ENCODE measurements around the gene RPL15. TPM values are rescaled to one million over a fixed set of nuclear protein-coding genes. Genes with fewer than 3 reads are reported as not detected.
"Not testable (repeated sequence)": the region's sequence is repeated elsewhere in the genome, so short reads cannot be mapped to it uniquely, and the experiment has no call there.

RPL15 gene
- total RNA-seq: 1,000 to 10,000 TPM; 2,157 to 2,530 TPM

DNA sequence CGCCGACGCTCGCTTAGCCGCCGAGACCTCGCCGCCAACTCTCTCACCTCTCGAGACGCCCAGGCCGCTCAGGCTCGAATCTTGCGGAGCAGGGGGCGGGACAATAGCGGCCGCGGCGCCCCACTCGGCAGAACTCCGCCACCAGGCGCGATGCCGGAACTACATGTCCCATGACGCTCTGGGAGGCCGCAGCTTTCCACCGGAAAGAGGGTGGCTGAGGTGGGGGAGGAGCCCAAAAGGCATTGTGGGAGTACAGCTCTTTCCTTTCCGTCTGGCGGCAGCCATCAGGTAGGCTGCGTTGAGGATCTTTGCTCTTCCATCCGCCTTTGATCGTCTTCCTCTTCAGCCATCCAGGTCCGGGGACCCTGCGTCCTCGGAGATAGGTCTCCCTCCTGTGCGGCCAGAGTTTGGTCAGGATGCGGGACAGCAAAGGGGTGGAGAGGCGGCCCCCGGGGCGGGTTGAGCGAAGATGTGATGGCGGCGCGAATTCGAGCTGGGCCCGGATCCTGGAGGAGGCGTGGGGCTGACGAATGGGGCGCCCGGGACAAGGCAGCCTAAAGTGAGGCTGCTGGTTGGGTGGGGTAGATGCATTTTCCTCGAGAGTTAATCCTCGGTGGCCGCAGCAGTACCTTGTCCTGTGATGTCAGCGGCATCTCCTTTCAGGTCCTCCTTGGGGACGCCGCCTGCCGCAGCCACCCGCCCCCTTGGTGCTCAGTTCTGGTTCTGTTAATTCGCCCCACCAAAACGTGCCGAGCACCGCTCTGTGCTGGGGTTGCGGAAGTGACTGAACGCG is at the start of gene RPL15, which contains the start of gene NKIRAS1:
Gene RPL15 (plus strand): TSS at position 247 of the 793 bp plus-strand sequence. CDS start 728 bp downstream, outside the sequence.
Gene NKIRAS1 (minus strand): TSS at position 105 of the 793 bp plus-strand sequence. CDS start 6,086 bp downstream, outside the sequence.
- H3K36me3 Mint-ChIP-seq (ENCODE audit: low read depth): peaks cover 55% of the 10 kb centered on the region
- H3K4me3 Mint-ChIP-seq: peak within 1 kb of the TSS; percentile 97
- H3K9me3 Mint-ChIP-seq: no peaks in the 10 kb centered on the region
- ATAC-seq (replicated peaks): peak; percentile 96
- peaks cover 38% of the 10 kb centered on the region for H3K4me1 Mint-ChIP-seq
- no peaks in the 10 kb centered on the region for H3K27me3 Mint-ChIP-seq
- H3K27ac Mint-ChIP-seq: peak within 1 kb of the TSS; percentile 99

DNA sequence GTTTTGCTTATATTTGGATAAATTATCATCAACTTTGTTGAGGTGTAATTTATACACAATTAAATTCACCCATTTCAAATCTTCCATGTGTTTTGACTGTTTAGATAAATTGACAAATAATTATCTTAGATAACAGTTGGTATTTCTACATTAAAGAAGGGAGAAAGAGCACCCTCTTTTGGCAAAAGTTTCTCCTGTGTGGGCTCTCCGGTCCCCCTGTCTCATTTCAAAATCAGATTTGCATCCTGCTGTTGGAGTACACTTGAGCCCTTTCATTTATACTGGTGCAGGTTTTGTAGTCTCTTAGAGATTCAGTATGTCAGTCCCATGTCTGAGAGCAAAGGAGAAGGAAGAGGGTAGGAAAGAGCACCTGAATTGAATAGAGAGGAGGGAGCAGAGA is 49.5 kb upstream of the RPL15 start:
- Mint-ChIP-seq H3K27me3 (no peaks in the 10 kb centered on the region), H3K27ac (peak overlapping the region; percentile 4), H3K4me1 (peaks cover 23% of the 10 kb centered on the region), H3K4me3 (no peak overlapping the region), H3K9me3 (no peaks in the 10 kb centered on the region), H3K36me3 (ENCODE audit: low read depth) (peaks cover 20% of the 10 kb centered on the region)
- ATAC-seq (replicated peaks): no peak

DNA sequence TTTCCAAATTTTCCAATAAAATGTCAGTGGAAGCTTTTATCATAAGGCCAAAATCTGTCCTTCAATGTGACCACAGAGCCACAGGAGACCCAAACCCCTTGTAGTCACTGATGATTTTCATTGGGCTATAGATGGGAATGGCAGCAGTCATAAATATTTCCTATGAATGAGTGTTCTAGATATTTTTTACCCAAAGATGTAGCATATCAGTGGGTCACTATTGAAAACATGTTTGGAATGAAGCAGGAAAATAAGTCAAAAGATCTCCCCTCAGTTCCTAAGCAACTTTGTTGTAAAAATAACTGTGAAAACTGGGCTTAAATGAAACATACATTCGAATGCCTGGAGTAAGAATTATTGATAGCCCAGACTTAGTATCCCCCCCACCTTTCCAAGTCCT is 49.1 kb upstream of the RPL15 start:
- H3K36me3 Mint-ChIP-seq (ENCODE audit: low read depth): peaks cover 20% of the 10 kb centered on the region
- H3K9me3 Mint-ChIP-seq: no peaks in the 10 kb centered on the region
- H3K27ac Mint-ChIP-seq: peak overlapping the region; percentile 4
- no peaks in the 10 kb centered on the region for H3K27me3 Mint-ChIP-seq
- no peak overlapping the region for H3K4me3 Mint-ChIP-seq
- no peak for ATAC-seq (replicated peaks)
- peaks cover 21% of the 10 kb centered on the region for H3K4me1 Mint-ChIP-seq

DNA sequence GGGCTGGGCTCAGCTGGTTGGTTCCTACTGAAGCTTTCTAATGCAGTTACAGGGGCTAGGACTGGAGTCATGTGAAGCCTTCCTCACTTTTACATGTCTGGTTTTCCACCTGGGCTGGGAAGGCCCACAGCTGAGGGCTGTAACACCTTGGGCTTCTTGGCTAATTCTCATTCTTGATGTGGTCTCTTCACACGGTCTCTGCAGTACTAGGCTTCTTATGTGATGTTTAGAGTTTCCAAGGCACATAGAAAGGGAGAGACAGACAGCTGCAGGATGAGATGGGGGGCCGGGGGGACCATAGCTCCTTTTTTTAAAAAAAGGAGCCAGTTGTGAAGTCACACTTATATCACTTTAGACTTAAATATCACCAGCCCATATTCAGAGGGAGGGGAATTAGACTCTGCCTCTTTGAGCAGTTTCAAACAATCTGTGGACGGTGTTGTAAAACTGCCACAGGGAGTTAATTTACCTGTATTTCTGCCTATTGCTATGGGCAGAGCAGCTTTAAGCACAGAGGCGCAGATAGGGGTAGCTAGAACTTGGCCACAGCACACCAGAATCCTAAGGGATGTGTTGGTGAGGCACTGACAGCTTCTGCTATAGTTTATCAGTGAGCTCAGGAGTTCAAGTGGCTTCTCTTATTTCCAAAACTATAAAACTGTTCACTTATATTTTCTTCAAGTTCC is 46.8 kb upstream of the RPL15 start:
- H3K4me1 Mint-ChIP-seq: peaks cover 8% of the 10 kb centered on the region
- no peaks in the 10 kb centered on the region for H3K27me3 Mint-ChIP-seq
- no peak overlapping the region for H3K27ac Mint-ChIP-seq
- no peak overlapping the region for H3K4me3 Mint-ChIP-seq
- no peaks in the 10 kb centered on the region for H3K9me3 Mint-ChIP-seq
- peaks cover under 1% of the 10 kb centered on the region for H3K36me3 Mint-ChIP-seq (ENCODE audit: low read depth)
- no peak for ATAC-seq (replicated peaks)

DNA sequence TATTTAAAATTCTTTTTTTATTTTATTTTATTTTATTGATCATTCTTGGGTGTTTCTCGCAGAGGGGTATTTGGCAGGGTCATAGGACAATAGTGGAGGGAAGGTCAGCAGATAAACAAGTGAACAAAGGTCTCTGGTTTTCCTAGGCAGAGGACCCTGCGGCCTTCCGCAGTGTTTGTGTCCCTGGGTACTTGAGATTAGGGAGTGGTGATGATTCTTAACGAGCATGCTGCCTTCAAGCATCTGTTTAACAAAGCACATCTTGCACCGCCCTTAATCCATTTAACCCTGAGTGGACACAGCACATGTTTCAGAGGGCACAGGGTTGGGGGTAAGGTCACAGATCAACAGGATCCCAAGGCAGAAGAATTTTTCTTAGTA is 46.3 kb upstream of the RPL15 start:
- not testable (repeated sequence) for H3K27ac Mint-ChIP-seq; H3K4me1 Mint-ChIP-seq; H3K36me3 Mint-ChIP-seq (ENCODE audit: low read depth); H3K4me3 Mint-ChIP-seq; H3K27me3 Mint-ChIP-seq; H3K9me3 Mint-ChIP-seq; ATAC-seq (replicated peaks)

DNA sequence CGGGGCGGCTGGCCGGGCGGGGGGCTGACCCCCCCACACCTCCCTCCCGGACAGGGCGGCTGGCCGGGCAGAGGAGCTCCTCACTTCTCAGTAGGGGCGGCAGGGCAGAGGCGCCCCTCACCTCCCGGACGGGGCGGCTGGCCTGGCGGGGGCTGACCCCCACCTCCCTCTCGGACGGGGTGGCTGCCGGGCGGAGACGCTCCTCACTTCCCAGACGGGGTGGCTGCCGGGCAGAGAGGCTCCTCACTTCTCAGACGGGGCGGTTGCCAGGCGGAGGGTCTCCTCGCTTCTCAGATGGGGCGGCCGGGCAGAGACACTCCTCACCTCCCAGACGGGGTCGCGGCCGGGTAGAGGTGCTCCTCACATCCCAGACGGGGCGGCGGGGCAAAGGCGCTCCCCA is 45.6 kb upstream of the RPL15 start:
- H3K36me3 Mint-ChIP-seq (ENCODE audit: low read depth); H3K9me3 Mint-ChIP-seq; H3K27ac Mint-ChIP-seq; H3K4me3 Mint-ChIP-seq; H3K27me3 Mint-ChIP-seq; H3K4me1 Mint-ChIP-seq; ATAC-seq (replicated peaks): not testable (repeated sequence)

DNA sequence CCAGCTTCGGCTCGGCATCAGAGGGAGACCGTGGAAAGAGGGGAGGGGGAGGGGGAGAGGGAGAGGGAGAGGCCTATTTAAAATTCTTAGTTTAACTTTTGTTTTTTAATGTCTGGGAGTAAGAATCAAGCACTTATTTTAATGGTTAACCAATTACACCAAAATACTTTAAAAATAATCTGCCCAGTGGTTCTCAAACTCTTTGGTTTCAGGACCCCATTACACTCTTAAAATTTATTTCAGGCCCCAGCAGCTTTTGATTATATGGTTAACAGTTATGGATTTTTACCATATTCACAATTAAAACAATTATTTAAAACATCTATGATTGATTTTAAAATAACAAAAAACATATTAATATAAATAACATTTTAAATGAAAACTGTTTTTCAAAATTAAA is 44.6 kb upstream of the RPL15 start:
- Mint-ChIP-seq H3K27ac (no peak overlapping the region), H3K9me3 (no peaks in the 10 kb centered on the region), H3K36me3 (ENCODE audit: low read depth) (no peaks in the 10 kb centered on the region), H3K27me3 (no peaks in the 10 kb centered on the region), H3K4me1 (peaks cover 9% of the 10 kb centered on the region), H3K4me3 (no peak overlapping the region)
- no peak for ATAC-seq (replicated peaks)

DNA sequence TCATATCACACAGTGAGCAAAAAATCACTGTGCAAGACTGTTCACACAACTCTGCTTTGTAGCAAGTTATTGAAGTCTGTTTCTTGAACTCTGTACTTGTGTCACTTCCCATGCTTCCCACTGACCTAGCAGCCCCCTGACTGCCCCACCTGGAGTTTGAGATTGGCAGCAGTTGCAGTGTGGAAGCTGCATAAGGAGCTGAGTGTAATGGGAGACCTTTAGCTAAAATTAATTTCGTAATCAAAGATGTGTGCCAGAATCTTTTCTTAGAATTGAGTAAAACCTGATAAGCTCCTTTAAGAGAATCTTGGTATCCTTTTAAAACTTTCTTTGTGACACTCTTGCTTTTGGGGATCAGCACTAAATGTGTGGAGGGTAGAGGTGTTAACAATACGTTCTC is 43.0 kb upstream of the RPL15 start:
- no peak for ATAC-seq (replicated peaks)

DNA sequence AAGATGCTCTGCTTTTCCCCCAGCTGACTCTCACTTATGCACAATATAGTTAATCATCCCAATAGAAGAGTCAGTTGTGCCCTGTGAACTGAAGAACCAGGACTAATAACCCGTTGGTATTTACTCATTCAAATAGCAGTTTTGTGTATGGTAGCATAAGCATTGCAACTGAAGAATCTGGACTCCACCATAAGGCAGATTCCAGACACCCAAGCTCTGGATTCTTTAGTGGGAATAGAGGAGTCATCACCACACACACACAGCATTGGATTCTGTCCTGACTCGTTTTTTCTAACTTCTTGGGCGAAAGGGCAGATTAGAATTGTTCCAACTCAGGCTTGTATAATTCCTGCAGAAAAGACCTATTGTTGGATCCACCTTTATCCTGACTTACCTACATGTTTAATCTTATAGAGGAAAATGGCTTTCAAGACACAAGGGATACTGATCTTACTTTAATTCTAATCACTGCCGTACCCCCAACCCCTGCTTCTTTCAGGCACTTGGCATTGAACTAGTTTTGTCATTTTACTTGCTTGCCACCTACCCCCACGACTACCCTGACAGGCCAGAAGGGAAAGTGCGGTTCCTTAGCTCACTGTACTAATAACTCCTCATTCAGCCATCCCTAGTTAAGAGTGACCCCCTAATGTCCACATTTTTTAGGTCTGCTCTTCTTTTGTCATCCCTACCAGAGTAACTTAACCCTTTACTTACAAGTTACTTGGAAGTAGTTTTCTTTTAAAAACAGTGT is 42.4 kb upstream of the RPL15 start:
- no peak for ATAC-seq (replicated peaks)
- H3K4me3 Mint-ChIP-seq: no peak overlapping the region
- H3K4me1 Mint-ChIP-seq: peaks cover 11% of the 10 kb centered on the region
- H3K9me3 Mint-ChIP-seq: no peaks in the 10 kb centered on the region
- no peaks in the 10 kb centered on the region for H3K27me3 Mint-ChIP-seq
- no peaks in the 10 kb centered on the region for H3K36me3 Mint-ChIP-seq (ENCODE audit: low read depth)
- no peak overlapping the region for H3K27ac Mint-ChIP-seq

More for the DNA sequence above, 43.0 kb upstream of the RPL15 start:
- no peaks in the 10 kb centered on the region for H3K27me3 Mint-ChIP-seq
- peaks cover 11% of the 10 kb centered on the region for H3K4me1 Mint-ChIP-seq
- no peak overlapping the region for H3K4me3 Mint-ChIP-seq
- no peaks in the 10 kb centered on the region for H3K36me3 Mint-ChIP-seq (ENCODE audit: low read depth)
- H3K9me3 Mint-ChIP-seq: no peaks in the 10 kb centered on the region
- H3K27ac Mint-ChIP-seq: no peak overlapping the region

DNA sequence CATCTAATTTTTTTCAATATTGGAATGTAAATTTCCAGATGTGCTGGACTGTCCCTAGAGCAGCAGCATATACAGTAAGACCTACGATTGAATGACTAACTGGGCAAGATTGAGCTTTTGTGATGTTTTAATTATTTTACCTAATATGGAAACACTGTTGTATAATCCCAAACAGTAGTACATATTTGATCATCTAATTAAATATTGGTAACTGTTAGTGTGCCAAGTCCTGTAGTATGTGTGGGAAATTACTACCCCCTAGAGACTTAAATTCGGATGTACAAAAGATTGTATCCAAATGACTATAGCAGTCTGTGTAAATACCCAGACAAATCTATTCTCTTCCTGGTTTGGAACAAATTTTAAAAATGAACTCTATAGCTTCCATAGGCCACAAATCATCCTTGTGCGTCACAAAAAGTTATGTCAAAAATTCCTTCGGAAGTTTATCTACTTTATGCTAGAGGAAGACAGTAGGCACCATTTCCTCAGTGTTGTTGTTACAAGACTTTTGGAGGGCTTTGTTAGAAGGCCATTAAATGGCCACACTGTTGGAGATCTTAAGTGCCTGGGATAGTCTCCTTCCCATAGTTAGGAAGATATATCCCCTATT is 41.7 kb upstream of the RPL15 start:
- H3K27ac Mint-ChIP-seq: no peak overlapping the region
- ATAC-seq (replicated peaks): no peak

DNA sequence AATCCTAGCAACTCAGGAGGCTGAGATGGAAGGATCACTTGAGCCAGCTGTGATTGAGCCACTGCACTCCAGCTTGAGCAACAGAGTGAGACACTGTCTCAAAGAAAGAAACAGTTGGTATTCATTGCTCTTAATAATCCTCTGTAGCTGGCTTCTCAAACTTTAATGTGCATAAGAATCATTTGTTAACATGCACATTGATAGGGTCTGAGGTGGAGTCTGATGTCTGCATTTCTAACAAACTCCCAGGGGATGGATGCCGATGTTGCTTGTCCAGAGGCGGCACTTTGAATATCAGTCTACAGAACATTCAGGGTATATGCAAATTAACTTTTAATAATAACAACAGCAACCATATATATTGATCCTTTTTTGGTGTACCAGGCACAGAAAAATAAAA is 40.0 kb upstream of the RPL15 start:
- Mint-ChIP-seq H3K4me3 (no peak overlapping the region), H3K36me3 (ENCODE audit: low read depth) (no peaks in the 10 kb centered on the region), H3K27ac (no peak overlapping the region), H3K9me3 (no peaks in the 10 kb centered on the region), H3K4me1 (peaks cover 13% of the 10 kb centered on the region), H3K27me3 (no peaks in the 10 kb centered on the region)
- no peak for ATAC-seq (replicated peaks)

More for the DNA sequence above, 41.7 kb upstream of the RPL15 start:
- H3K36me3 Mint-ChIP-seq (ENCODE audit: low read depth): no peaks in the 10 kb centered on the region
- H3K9me3 Mint-ChIP-seq: no peaks in the 10 kb centered on the region
- no peaks in the 10 kb centered on the region for H3K27me3 Mint-ChIP-seq
- peaks cover 13% of the 10 kb centered on the region for H3K4me1 Mint-ChIP-seq
- no peak overlapping the region for H3K4me3 Mint-ChIP-seq

DNA sequence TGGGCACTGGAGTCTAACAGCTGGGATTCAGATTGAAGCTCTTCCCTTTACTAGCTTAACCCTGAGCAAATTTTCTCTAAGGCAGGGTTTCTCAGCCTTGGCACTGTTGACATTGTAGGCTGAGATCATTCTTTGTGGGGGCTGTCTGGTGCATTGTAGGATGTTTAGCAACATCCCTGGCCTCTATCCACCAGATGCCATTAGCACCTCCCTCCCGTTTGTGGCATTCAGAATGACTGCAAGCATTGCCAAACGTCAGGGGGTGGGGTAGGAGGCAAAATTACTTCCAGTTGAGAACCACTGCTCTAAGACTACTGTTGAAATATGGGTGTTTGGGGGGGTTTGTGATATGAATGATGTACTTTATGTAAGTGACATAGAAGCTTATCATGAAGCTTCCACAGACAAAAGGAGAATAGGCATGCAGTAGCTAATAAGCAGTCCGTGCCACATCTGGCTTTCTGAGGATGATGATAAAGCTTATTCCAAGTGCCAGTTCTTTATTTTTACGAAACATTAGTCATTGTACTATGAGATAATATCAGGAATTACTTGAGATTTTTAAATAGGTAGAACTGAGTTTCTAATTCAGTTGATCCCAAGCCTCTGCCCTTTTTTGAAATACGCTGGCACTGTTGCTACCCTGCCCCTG is 39.5 kb upstream of the RPL15 start:
- Mint-ChIP-seq H3K27me3 (no peaks in the 10 kb centered on the region), H3K4me1 (peaks cover 13% of the 10 kb centered on the region), H3K4me3 (no peak overlapping the region), H3K36me3 (ENCODE audit: low read depth) (no peaks in the 10 kb centered on the region), H3K27ac (peak overlapping the region; percentile 61), H3K9me3 (no peaks in the 10 kb centered on the region)
- ATAC-seq (replicated peaks): no peak

DNA sequence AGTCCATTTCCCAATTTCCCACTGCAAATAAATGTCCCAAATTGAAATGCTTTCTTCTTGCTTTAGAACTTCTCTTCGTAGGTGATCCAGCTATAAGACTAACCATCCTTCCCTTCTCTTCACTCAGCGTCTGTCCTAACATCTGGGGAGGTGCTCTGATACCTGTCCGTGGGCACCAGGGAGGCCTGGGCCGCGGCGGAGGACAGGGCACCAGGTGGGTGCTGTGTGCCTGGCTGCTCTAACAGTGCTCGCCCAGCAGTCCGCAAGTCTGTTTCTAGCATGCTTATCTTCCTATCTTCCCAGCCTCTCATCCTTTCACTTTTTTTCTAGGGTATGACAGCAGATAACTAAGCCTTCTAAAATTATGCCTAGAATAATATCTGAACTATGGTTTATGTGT is 37.4 kb upstream of the RPL15 start:
- no peaks in the 10 kb centered on the region for H3K27me3 Mint-ChIP-seq
- no peaks in the 10 kb centered on the region for H3K36me3 Mint-ChIP-seq (ENCODE audit: low read depth)
- H3K27ac Mint-ChIP-seq: no peak overlapping the region
- H3K4me3 Mint-ChIP-seq: no peak overlapping the region
- H3K9me3 Mint-ChIP-seq: no peaks in the 10 kb centered on the region
- H3K4me1 Mint-ChIP-seq: peaks cover 13% of the 10 kb centered on the region
- ATAC-seq (replicated peaks): no peak

Data from activated T-helper 17 cell treated with anti-CD3 and anti-CD28 coated beads, Interleukin-2, amount 50 U/mL, for 72 hours (primary cell).